ENCODE measurements around the gene SPATA2.
"Not testable (repeated sequence)": the region's sequence is repeated elsewhere in the genome, so short reads cannot be mapped to it uniquely, and the experiment has no call there.

The SPATA2 gene, protein sequence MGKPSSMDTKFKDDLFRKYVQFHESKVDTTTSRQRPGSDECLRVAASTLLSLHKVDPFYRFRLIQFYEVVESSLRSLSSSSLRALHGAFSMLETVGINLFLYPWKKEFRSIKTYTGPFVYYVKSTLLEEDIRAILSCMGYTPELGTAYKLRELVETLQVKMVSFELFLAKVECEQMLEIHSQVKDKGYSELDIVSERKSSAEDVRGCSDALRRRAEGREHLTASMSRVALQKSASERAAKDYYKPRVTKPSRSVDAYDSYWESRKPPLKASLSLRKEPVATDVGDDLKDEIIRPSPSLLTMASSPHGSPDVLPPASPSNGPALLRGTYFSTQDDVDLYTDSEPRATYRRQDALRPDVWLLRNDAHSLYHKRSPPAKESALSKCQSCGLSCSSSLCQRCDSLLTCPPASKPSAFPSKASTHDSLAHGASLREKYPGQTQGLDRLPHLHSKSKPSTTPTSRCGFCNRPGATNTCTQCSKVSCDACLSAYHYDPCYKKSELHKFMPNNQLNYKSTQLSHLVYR

GRCh38 chr20:49915380-49916145 is at the start of gene SPATA2:
SPATA2 (minus strand) TSS chr20:49915529; CDS start chr20:49908490, 7,039 bp downstream.
- DNase-seq = peak; percentile 95

DNA sequence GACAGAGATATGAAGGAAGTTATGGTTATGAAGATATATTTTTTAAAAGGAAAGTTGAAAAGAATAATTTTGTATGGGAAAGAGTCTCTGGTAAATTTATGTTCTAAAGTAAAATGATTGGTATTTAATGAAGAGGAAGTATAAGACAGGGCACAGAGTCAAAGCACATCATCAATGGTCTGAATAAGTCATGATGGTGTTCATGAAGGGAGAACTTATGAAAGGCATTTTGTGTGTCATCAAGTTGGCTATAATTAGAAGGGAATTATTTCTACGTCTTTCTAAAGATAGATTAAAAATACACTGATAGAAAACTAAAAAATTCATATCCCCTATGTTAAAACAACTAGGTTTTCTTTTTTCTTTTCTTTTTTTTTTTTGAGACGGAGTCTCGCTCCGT is 46.1 kb upstream of the SPATA2 start:
- DNase-seq = no peak

DNA sequence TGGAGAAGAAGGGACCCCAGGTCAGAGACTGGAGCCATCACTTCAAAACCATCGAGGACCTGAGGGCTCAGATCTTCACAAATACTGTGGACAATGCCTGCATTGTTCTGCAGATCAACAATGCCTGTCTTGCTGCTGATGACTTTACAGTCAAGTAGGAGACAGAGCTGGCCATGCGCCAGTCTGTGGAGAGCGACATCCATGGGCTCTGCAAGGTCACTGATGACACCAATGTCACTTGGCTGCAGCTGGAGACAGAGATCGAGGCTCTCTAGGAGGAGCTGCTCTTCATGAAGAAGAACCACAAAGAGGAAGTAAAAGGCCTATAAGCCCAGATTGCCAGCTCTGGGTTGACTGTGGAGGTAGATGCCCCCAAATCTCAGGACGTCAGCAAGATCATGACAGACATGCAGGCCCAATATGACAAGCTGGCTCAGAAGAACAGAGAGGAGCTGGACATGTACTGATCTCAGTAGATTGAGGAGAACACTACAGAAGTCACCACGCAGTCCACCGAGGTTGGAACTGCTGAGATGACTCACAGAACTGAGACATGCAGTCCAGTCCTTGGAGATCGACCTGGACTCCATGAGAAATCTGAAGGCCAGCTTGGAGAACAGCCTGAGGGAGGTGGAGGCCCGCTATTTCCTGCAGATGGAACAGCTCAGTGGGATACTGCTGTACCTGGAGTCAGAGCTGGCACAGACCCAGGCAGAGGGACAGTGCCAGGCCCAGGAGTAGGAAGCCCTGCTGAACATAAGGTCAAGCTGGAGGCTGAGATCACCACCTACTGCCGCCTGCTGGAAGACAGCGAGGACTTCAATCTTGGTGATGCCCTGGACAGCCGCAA is 42.0 kb upstream of the SPATA2 start:
- peak; percentile 76 for DNase-seq

GRCh38 chr20:49956689-49957088 is 41.4 kb upstream of the SPATA2 start:
- DNase-seq = no peak

- DNase-seq = not testable (repeated sequence)
Observed at GRCh38 chr20:49955830-49956396, 40.6 kb upstream of the SPATA2 start.

GRCh38 chr20:49955167-49955566 is 39.8 kb upstream of the SPATA2 start:
- no peak for DNase-seq

- DNase-seq = no peak
Observed at GRCh38 chr20:49951151-49951550, 35.8 kb upstream of the SPATA2 start.

DNA sequence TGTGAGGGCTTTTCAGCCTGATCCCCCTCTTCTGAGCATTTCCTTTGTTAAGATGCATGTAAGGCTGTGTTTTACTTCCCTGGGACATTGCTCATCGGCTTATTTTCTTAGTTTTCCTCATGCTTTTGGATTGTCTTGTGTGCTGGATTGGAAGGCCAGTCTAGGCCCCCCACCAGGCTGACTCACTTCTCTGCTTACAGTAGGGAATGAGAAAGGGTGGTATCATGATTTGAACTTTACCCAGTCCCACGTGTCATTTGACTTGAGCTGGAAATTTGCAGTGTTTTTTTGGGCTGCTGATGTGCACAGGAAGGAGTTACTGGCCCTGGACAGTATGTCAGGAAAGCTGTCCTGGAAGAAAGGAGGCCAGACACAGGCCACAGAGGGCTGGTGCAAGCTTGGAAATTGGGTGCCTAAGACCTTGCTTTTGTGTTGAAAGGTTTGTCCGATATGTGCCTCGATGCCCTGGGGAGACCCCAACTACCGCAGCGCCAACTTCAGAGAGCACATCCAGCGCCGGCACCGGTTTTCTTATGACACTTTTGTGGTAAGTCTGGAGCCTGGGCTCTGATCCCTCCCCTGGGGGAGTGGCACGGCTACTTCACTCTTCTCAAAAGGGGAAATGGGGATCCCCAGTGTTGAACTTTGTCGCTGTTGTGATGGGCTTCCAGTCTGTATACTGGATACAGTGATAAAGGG is 33.6 kb upstream of the SPATA2 start:
- no peak for DNase-seq

DNA sequence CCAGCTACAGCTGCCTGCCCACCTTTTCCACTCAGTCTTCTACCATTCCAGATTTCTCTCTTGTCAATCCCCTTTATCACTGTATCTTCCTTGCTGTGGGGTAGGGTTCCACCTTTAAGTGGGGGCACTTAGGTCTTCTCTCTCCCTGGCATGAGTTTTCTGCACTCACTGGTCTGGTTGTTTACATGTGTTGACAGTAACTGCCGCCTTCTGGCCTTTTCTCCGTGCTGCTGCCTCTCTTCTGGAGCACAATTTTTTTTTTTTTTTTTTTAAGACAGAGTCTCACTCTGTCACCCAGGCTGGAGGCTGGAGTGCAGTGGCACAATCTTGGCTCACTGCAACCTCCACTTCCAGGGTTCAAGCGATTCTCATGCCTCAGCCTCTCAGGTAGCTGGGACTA is 32.8 kb upstream of the SPATA2 start:
- no peak for DNase-seq

DNA sequence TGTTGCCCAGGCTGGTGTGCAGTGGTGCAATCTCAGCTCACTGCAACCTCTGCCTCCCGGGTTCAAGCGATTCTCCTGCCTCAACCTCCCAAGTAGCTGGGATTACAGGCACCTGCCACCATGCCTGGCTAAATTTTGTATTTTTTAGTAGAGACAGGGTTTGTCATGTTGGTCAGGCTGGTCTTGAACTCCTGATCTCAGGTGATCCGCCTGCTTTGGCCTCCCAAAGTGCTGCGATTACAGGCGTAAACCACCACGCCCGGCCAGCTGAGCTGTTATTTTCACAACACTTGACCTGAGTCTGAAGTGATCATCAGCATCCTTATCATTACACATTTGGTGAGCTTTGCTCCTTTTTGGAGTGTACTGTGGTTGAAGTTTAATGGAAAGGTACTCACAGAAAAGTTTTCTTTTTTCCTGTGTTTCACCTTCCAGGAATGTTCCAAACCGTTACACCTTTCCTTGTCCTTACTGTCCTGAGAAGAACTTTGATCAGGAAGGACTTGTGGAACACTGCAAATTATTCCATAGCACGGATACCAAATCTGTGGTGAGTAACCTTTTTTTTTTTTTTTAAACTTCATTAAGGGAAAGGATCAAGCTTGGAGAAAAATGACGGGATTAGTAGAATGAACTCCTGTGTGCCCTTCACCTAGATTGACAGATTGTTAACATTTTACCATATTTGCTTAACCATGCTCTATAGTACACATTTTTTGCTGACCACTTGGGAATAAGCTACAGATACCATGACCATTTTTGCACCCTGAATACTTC is 30.6 kb upstream of the SPATA2 start:
- no peak for DNase-seq

DNA sequence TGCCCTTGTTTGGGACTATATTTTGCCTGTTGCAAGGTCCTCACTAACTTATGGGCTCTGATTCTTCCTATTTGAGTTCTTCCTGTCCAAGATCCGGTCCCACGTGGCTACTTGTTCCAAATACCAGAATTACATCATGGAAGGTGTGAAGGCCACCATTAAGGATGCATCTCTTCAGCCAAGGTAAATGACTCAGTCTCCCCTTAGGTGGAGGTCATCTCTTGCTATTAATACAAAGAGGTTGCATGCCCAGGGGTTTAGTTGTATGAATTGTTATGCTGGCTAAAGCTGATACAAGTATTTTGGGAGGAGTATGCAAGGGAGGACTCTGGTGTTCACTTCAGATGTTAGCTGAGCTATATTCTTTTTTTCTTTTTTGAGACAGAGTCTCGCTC is 30.0 kb upstream of the SPATA2 start:
- DNase-seq = no peak

DNA sequence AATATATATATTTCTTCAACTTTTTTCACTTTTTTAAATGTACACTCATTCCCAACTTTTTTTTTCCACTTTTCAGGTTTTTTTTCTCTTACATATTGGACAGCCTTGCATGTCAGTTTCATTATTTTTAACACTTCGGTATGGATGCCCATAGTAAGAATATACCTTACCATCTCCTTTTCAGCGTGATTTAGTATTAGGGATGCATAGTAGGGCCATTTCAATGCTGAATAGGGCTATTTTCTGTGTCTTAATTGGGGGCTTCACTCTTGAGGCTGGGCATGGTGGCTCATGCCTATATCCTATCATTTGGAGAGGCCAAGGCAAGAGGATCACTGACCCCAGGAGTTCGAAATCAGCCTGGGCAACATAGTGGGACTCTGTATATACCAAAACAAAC is 27.6 kb upstream of the SPATA2 start:
- DNase-seq = no peak

DNA sequence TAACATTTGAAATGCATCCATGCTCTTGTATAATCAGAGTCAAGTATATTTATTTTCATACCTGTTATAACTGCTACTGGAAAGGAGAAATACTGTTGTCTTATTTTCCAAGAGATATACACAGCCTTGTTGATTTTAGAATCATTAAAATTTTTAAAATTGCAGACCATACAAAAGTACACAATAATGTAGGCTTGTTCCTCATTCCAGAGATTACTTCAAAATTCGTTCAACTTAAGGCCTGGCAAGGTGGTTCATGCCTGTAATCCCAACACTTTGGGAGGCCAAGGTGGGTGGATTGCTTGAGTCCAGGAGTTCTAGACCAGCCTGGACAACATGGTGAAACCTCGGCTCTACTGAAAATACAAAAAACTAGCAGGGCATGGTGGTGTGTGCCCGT is 27.0 kb upstream of the SPATA2 start:
- no peak for DNase-seq

- no peak for DNase-seq
Observed at GRCh38 chr20:49941456-49941855, 26.1 kb upstream of the SPATA2 start.

DNA sequence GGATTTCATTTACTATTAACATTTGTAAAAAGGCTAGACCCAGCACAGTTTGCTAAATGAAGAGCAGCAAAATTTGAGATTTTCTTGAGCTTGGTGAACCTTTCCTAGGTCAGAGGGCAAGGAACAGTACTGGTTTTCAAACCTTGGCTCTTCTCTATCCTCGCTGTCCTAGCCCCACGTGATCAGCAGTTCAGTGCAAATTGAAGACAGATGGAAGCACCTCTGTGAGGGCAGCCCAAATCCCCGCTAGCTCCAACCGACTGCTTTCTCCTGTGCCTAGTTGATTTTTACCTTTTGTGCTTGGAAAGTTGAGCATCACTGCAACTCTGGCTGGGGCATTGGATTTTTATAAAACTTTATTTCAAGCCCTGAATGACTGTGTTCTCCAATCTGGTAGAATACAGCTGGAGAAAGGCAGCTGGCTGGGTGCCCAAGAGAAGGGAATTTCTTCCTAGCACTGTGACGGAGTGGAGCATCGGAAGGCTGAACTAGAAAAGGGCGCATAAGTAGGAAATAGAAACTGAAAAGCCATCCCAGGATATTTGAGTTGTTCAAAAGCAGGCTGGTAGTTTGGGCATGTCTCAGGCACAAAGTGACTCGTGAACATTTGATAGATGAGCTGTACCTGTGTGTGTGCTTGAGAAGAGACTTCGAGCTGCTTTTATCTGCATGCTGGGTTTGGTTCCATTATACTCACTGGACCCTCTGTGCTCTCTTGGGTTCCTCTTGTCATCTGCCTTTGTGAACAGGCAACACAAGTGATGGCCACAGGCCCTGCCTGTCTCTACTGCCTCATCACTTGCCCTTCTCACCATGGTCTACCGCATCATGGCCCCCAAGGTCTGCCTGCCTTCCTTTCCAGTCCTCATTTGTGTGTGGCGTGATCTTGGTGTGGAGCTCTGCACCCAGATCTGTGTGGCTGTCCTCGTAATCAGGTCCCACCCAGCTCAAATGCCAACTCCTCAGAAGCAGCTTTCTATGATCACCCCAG is 23.1 kb upstream of the SPATA2 start:
- DNase-seq = peak; percentile 13

GRCh38 chr20:49937027-49937929 is 21.9 kb upstream of the SPATA2 start:
- no peak for DNase-seq

DNA sequence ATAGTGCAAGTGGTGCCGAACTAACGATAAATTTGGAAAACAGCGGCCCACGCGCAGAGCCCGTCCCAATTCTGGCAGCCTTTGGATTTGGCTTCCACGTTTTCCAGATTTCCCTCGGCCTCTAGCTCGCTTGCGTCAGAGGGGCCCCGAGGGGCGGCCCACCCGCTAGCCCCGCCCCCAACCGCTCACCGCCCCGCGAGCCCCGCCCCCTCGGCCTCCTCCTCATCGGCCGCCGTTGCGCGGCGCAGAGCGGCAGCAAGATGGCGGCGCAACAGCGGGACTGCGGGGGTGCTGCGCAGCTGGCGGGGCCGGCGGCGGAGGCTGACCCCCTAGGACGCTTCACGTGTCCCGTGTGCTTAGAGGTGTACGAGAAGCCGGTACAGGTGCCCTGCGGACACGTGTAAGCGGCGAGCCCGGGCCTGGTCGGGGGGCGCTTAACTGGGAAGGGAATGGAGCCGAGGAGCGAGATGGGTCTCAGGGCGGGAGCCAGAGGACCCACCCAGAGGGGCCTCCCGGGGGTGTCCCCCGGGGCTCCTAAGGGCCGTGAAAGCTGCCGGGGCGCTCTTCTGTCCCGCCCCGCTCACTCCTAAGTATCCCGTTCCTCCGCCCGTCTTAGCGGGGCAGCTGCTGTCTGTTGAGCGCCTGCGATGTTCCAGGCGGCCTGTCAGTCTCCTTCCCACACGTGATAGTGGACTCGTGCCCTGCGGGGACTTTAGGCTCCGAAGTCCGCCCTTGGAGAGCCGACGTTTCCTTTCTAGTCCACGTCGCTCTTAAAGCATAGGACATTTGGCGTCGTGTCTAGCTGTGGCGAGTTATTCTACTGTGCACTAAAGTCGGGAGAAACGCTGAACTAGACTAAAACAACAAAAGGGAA is 21.1 kb upstream of the SPATA2 start, which contains the start of gene RNF114:
Gene RNF114, plus strand, starts transcription at position 245 of the 874 bp plus-strand sequence. Its CDS starts 16 bp downstream, at position 261.
- peak; percentile 95 for DNase-seq

GRCh38 chr20:49935746-49936152 is 20.4 kb upstream of the SPATA2 start:
- DNase-seq = no peak
